Limb (tissue), 2 donors: ENCODE results near the gene ZFYVE26.
"Not testable (repeated sequence)": the region's sequence is repeated elsewhere in the genome, so short reads cannot be mapped to it uniquely, and the experiment has no call there.

ENCODE experiments used
- DNase-seq, 2 donors: peaks; one replicate each; pipeline ENCODE4 v3.0.0-alpha.2; 2016; ENCODE audit errors: extremely low spot score in 2 of 2

The ZFYVE26 gene

GRCh38 chr14:67816326-67817002 is at the start of gene ZFYVE26:
Gene ZFYVE26 (minus strand): TSS chr14:67816590. CDS start chr14:67815963, 627 bp downstream.
- DNase-seq = peak; percentile 92 to 99

- DNase-seq = no peak
Observed at GRCh38 chr14:67863223-67863622, 46.8 kb upstream of the ZFYVE26 start.

GRCh38 chr14:67859169-67859749 is 42.9 kb upstream of the ZFYVE26 start:
- no peak for DNase-seq

- no peak for DNase-seq
Observed at GRCh38 chr14:67857778-67858350, 41.5 kb upstream of the ZFYVE26 start.

- DNase-seq = no peak
Observed at GRCh38 chr14:67856827-67857226, 40.4 kb upstream of the ZFYVE26 start.

- no peak for DNase-seq
Observed at GRCh38 chr14:67853715-67854114, 37.3 kb upstream of the ZFYVE26 start.

- DNase-seq = no peak
Observed at GRCh38 chr14:67852926-67853604, 36.7 kb upstream of the ZFYVE26 start.

GRCh38 chr14:67851785-67852410 is 35.5 kb upstream of the ZFYVE26 start:
- no peak for DNase-seq

GRCh38 chr14:67850066-67850830 is 33.9 kb upstream of the ZFYVE26 start:
- no peak for DNase-seq

GRCh38 chr14:67846029-67846610 is 29.7 kb upstream of the ZFYVE26 start:
- DNase-seq = no peak

GRCh38 chr14:67837011-67837624 is 20.7 kb upstream of the ZFYVE26 start:
- DNase-seq = peak; percentile 72 to 76

- no peak for DNase-seq
Observed at GRCh38 chr14:67835596-67835995, 19.2 kb upstream of the ZFYVE26 start.

- DNase-seq = no peak
Observed at GRCh38 chr14:67833403-67833802, 17.0 kb upstream of the ZFYVE26 start.

- no peak for DNase-seq
Observed at GRCh38 chr14:67831113-67831512, 14.7 kb upstream of the ZFYVE26 start.

GRCh38 chr14:67821121-67821520 is 4.7 kb upstream of the ZFYVE26 start:
- DNase-seq = no peak

GRCh38 chr14:67820428-67820971 is 4.1 kb upstream of the ZFYVE26 start:
- no peak for DNase-seq

- DNase-seq = peak; percentile 90 to 92
Observed at GRCh38 chr14:67819563-67820421, 3.4 kb upstream of the ZFYVE26 start, which contains the start of gene RAD51B. Gene RAD51B (plus strand): TSS chr14:67819779.

GRCh38 chr14:67818476-67818875 is 2.1 kb upstream of the ZFYVE26 start:
- DNase-seq = not testable (repeated sequence)
